ENCODE data around the gene ADAMTSL1. TPM values are rescaled to one million over a fixed set of nuclear protein-coding genes. Genes with fewer than 3 reads are reported as not detected.

The ADAMTSL1 gene
- total and polyA plus RNA-seq, 2 of the 8 experiments (the other 6 are each of a cell fraction or from before 2014, with no cell fraction given) = 0.84 to 1.1 TPM

- no peak overlapping the region for H3K27ac ChIP-seq (ENCODE audit: low read depth, low read length)
- H3K4ac ChIP-seq (replicated peaks; ENCODE audit: insufficient read length, low read depth, low read length) = no peak overlapping the region
- CTCF ChIA-PET (ENCODE audit: partially characterized antibody) = interaction anchor here (0.5 to 0.9 kb wide), 3 partner anchors 15 to 58 kb away, joined by 3 read pairs; no protein-coding TSS in a partner anchor
- no peak overlapping the region for H2BK5ac ChIP-seq (ENCODE audit: low read depth, low read length)
- H4K91ac ChIP-seq (replicated peaks; ENCODE audit: insufficient read length, low read length) = no peak overlapping the region
- no peak overlapping the region for H2BK120ac ChIP-seq (replicated peaks; ENCODE audit: low read depth, low read length)
- H4K8ac ChIP-seq (ENCODE audit: extremely low read depth, insufficient read depth, low read length) = no peak overlapping the region
- no peak overlapping the region for H2BK12ac ChIP-seq (ENCODE audit: low read depth, low read length)
- H3K36me3 ChIP-seq (ENCODE audit: control insufficient read depth in 2 of 4, insufficient read depth in 4 of 4, low read length in 3 of 4) = no peaks in the 10 kb centered on the region
- no peaks in the 10 kb centered on the region; the same call in 1 of the 2 replicates for H3K23me2 ChIP-seq (ENCODE audit: low read depth, low read length)
- H4K5ac ChIP-seq (ENCODE audit: insufficient read length, low read depth, low read length) = no peak overlapping the region
- no peaks in the 10 kb centered on the region for H3K4me1 ChIP-seq (replicated peaks in 1 of 4; ENCODE audit: control insufficient read depth in 3 of 4, insufficient read depth in 4 of 4, low read length in 3 of 4)
- H3K23ac ChIP-seq (ENCODE audit: insufficient read length) = no peak overlapping the region
- no peak overlapping the region for H3K18ac ChIP-seq (ENCODE audit: extremely low read depth, low read length)
- H2BK15ac ChIP-seq (ENCODE audit: low read length) = no peak overlapping the region
- no peak overlapping the region for H3K9ac ChIP-seq (replicated peaks in 1 of 4; ENCODE audit: extremely low read depth in 1 of 4, low read depth in 3 of 4, low read length in 3 of 4)
- no peak overlapping the region for H3K56ac ChIP-seq (replicated peaks; ENCODE audit: insufficient read length, low read depth, low read length)
- no peak overlapping the region for H3K4me3 ChIP-seq (ENCODE audit: extremely low read depth in 1 of 4, insufficient read depth in 2 of 4, low read depth in 3 of 4, low read length in 4 of 4)
- 81% methylated on average over 4 of the region's 4 CpGs; no CpG with 5 or more reads in 1 of the 2 experiments for WGBS, 2 experiments (ENCODE audit: extremely low coverage in 1 of 2, insufficient coverage in 1 of 2, insufficient read length in 1 of 2, insufficient replicate concordance in 2 of 2, low coverage in 1 of 2, low lambda C conversion rate in 2 of 2, missing lambda C conversion rate in 1 of 2)
- H3K9me3 ChIP-seq (ENCODE audit: insufficient read depth in 2 of 2, low read depth in 1 of 2, low read length in 1 of 2) = no peaks in the 10 kb centered on the region
- H3K4me2 ChIP-seq (ENCODE audit: insufficient read depth in 1 of 2, low read depth in 2 of 2, low read length in 2 of 2) = no peak overlapping the region
- H2AFZ ChIP-seq (ENCODE audit: low read length) = no peak overlapping the region
- TF ChIP-seq SP1 (IDR thresholded peaks at IDR 0.05; ENCODE audit: low read depth, low read length) = no peak
- H3K79me2 ChIP-seq (ENCODE audit: control insufficient read depth in 1 of 2, insufficient read depth in 2 of 2, low read length in 2 of 2) = no peaks in the 10 kb centered on the region
- DNase-seq (ENCODE audit: low read depth in 1 of 2, low spot score in 2 of 2) = no peak
- H3K79me1 ChIP-seq (ENCODE audit: low read depth, low read length) = no peaks in the 10 kb centered on the region
- H3K27me3 ChIP-seq (replicated peaks in 1 of 4; ENCODE audit: control insufficient read depth in 3 of 4, extremely low read depth in 1 of 4, insufficient read depth in 3 of 4, low read length in 3 of 4) = no peaks in the 10 kb centered on the region
- no peak overlapping the region for H2BK20ac ChIP-seq (ENCODE audit: low read length)
- H4K20me1 ChIP-seq (replicated peaks in 1 of 2; ENCODE audit: control insufficient read depth in 1 of 2, insufficient read depth in 2 of 2, low read length in 2 of 2) = no peaks in the 10 kb centered on the region
- H3K14ac ChIP-seq (ENCODE audit: insufficient read length) = no peak overlapping the region
- no peak overlapping the region for H2AK5ac ChIP-seq (ENCODE audit: low read depth, low read length)
- POLR2A ChIA-PET (ENCODE audit: partially characterized antibody) = no interaction called here
- FAIRE-seq = no peak
These were observed 446.5 kb downstream of the ADAMTSL1 start for GRCh38 chr9:18920141-18921084.

All from H1 (cell line).